ENCODE results near the gene PRDM16. TPM values are rescaled to one million over a fixed set of nuclear protein-coding genes. Genes with fewer than 3 reads are reported as not detected.

The PRDM16 gene
- total and polyA plus RNA-seq, 2 of the 13 experiments (the other 11 are each of a cell fraction or from before 2014, with no cell fraction given) = 0.15 to 0.81 TPM

DNA sequence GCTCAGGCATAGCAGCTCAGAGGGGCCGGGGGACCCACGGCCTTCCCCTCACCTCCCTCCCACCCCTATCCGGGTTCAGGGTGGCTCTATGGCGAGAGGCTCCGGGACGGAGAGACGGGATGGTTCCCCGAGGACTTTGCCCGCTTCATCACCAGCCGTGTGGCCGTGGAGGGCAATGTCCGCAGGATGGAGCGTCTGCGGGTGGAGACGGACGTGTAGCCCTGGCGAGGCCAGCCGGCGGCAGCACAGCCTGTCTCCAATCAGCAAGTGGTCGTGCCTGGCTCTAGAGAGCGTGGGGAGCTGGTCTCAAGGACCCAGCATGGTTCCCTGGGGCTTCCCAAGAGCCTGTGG is 411.3 kb downstream of the PRDM16 start (continued):
- TF ChIP-seq, protein P1, sequence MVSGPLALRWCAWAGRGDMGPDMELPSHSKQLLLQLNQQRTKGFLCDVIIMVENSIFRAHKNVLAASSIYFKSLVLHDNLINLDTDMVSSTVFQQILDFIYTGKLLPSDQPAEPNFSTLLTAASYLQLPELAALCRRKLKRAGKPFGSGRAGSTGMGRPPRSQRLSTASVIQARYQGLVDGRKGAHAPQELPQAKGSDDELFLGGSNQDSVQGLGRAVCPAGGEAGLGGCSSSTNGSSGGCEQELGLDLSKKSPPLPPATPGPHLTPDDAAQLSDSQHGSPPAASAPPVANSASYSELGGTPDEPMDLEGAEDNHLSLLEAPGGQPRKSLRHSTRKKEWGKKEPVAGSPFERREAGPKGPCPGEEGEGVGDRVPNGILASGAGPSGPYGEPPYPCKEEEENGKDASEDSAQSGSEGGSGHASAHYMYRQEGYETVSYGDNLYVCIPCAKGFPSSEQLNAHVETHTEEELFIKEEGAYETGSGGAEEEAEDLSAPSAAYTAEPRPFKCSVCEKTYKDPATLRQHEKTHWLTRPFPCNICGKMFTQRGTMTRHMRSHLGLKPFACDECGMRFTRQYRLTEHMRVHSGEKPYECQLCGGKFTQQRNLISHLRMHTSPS (CRISPR knock-in tag; IDR thresholded peaks at IDR 0.05; ENCODE audit: low read depth) = peak; percentile 58; the same call in 1 of the 2 replicates
- peak; percentile 26; the same call in 1 of the 2 replicates for TF ChIP-seq NCOR1 (IDR thresholded peaks at IDR 0.05; ENCODE audit: borderline replicate concordance, low read length)
- TF ChIP-seq ZSCAN20 (CRISPR knock-in tag; IDR thresholded peaks at IDR 0.05; ENCODE audit: borderline replicate concordance) = 0 out of 2 replicates have a peak, but pooled peaks have one; percentile 35
- 0 out of 2 replicates have a peak, but pooled peaks have one; percentile 31 for TF ChIP-seq ZNF891 (CRISPR knock-in tag; IDR thresholded peaks at IDR 0.05)
- peak; percentile 93 for TF ChIP-seq HNRNPL (IDR thresholded peaks at IDR 0.05; ENCODE audit: low read depth, low read length)
- 0 out of 2 replicates have a peak, but pooled peaks have one; percentile 39 for TF ChIP-seq ZNF136 (CRISPR knock-in tag; IDR thresholded peaks at IDR 0.05; ENCODE audit: low read depth)
- peak; percentile 72 for TF ChIP-seq HNF4G (IDR thresholded peaks at IDR 0.05; ENCODE audit: borderline replicate concordance, low read depth, low read length)
- peak; percentile 80 for TF ChIP-seq HNF4G (CRISPR knock-in tag; IDR thresholded peaks at IDR 0.05; ENCODE audit: borderline replicate concordance, low read depth)
- peak; percentile 52; the same call in 1 of the 2 replicates for TF ChIP-seq ZC3H13 (CRISPR knock-in tag; IDR thresholded peaks at IDR 0.05)
- no peak for TF ChIP-seq GZF1 (CRISPR knock-in tag; IDR thresholded peaks at IDR 0.05)
- peak; percentile 51; the same call in 1 of the 2 replicates for TF ChIP-seq SPEN (CRISPR knock-in tag; IDR thresholded peaks at IDR 0.05; ENCODE audit: low read depth)
- TF ChIP-seq FOXJ3 (CRISPR knock-in tag; IDR thresholded peaks at IDR 0.05; ENCODE audit: borderline replicate concordance) = no peak
- no peak for TF ChIP-seq ZFX (CRISPR knock-in tag; IDR thresholded peaks at IDR 0.05; ENCODE audit: low read depth)
- TF ChIP-seq HNF4A (CRISPR knock-in tag; IDR thresholded peaks at IDR 0.05) = peak; percentile 87
- TF ChIP-seq GATAD2A (CRISPR knock-in tag; IDR thresholded peaks at IDR 0.05) = peak; percentile 39; the same call in 1 of the 2 replicates
- TF ChIP-seq ATF7-NPFF (CRISPR knock-in tag; IDR thresholded peaks at IDR 0.05; ENCODE audit: low read depth) = 0 out of 2 replicates have a peak, but pooled peaks have one; percentile 1
- TF ChIP-seq KDM5A (IDR thresholded peaks at IDR 0.05; ENCODE audit: borderline replicate concordance, low read length) = no peak
